ENCODE results near the gene KCNMA1. TPM values are rescaled to one million over a fixed set of nuclear protein-coding genes. Genes with fewer than 3 reads are reported as not detected.

The KCNMA1 gene
- total RNA-seq, 1 experiment from 2014 or later: 31.3 TPM

DNA sequence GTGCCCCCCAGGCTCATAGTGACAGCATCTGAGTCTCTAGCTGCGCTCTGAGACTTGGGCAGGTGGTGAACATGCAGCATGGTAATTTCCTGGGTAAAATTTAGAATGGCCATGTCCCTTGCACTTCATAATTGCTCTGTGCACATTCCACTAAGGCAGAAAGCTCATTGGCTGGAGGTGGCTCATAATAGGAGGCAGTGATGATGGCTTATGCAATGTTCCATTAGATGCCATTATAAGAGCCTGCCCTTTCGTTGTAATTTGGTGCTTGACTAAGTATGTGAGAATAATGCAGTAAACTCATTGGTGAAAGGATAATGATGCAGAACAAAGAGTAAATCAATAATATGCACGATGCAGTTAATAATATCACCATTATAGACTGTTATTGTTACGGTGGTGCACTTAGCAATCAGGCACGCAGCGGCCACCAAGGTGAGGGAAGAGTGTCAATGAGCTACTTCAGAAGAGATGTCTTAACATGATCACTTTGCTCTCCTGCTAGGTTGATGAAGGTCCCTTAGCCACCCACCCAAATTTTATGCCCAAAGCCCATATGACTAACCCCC lies 545.9 kb downstream of the KCNMA1 start:
- Histone ChIP-seq H3K9me3 (ENCODE audit: low read length) (no peaks in the 10 kb centered on the region), H3K4me2 (ENCODE audit: low read depth, low read length, poor library complexity, severe bottlenecking) (no peak overlapping the region), H3K4me3 (ENCODE audit: low read length) (no peak overlapping the region), H2AFZ (ENCODE audit: low read length) (no peak overlapping the region), H3K9ac (ENCODE audit: low read length) (no peak overlapping the region), H3K9me2 (replicated peaks; ENCODE audit: insufficient read depth, low read length) (no peaks in the 10 kb centered on the region), H4K20me1 (ENCODE audit: insufficient read depth, low read depth, low read length) (no peaks in the 10 kb centered on the region), H3K79me2 (ENCODE audit: low read length) (no peaks in the 10 kb centered on the region), H3K27ac (ENCODE audit: low read length) (no peak overlapping the region), H3K27me3 (ENCODE audit: low read length) (no peaks in the 10 kb centered on the region), H3K36me3 (ENCODE audit: insufficient read depth, low read length) (no peaks in the 10 kb centered on the region), H3K4me1 (ENCODE audit: low read length) (no peaks in the 10 kb centered on the region)
- no peak for DNase-seq

DNA sequence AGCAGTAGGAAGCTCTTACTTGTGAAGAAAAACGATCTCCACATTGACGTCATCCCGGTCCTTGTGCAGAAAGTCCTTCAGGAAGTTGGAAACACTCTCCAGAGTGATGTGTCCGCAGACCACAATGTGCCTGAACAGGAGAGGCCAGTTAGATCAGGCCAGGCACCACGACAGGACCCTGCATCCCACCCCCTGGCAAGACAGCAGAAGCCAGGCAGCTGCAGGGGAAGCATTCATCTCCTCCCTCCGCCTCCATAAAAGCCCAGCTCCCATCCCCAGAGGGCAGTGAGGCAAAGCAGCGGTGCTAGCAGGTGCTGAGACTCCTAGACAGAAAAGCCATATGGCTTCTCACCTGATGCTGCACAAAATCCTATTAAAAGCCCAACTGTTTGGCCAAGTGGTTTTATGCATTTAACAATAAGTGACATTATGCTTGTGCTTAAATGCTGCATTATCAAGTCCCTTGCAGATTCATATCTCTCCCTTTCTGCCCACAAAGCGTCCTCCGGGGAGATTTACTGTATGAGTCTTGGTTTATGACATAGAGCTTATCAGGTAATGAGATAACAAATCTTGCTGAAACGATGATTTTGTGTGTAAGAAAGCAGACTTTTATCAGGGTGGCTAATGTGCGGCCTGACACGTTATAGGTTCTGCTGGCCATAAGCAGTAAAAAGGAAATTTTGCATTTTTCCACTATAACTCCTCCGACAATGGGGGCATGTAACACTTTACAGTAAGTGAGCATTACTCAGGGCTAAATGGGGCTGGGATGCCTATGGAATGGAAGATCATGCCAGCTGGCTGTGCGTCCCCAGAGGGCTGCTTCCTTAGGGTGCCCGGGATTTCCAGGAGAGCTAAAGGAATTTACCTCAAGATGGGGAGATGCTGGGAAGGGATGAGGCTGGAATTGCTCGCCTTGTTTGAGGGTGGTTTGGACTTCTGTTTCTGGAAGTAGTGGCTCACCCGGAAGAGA lies 546.9 kb downstream of the KCNMA1 start:
- Histone ChIP-seq H3K4me1 (ENCODE audit: low read length) (no peaks in the 10 kb centered on the region), H3K27ac (ENCODE audit: low read length) (no peak overlapping the region), H3K4me2 (ENCODE audit: low read depth, low read length, poor library complexity, severe bottlenecking) (no peak overlapping the region), H3K36me3 (ENCODE audit: insufficient read depth, low read length) (no peaks in the 10 kb centered on the region), H3K4me3 (ENCODE audit: low read length) (no peak overlapping the region), H3K9me3 (ENCODE audit: low read length) (no peaks in the 10 kb centered on the region), H3K9me2 (replicated peaks; ENCODE audit: insufficient read depth, low read length) (no peaks in the 10 kb centered on the region), H2AFZ (ENCODE audit: low read length) (no peak overlapping the region), H3K79me2 (ENCODE audit: low read length) (no peaks in the 10 kb centered on the region), H3K27me3 (ENCODE audit: low read length) (no peaks in the 10 kb centered on the region), H3K9ac (ENCODE audit: low read length) (no peak overlapping the region), H4K20me1 (ENCODE audit: insufficient read depth, low read depth, low read length) (no peaks in the 10 kb centered on the region)
- DNase-seq: no peak

DNA sequence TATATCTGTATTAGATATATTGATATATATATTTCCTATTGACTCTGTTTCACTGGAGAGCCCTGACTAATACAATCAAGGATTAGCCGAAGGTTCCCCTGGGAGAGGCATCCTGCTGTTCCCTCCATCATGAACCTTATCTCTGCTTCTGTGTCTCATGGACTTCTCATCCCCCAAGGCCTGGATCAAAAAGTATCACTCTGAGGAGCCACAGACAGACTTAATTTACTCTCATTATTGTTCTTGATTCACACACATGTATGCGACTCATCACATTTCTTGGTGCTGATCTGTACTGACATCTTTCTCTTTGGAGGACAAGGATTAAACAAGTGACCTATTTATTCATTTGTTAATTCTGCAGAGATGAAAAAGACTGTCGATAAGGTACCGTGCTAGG lies 550.2 kb downstream of the KCNMA1 start:
- no peak overlapping the region for H2AFZ ChIP-seq (ENCODE audit: low read length)

DNA sequence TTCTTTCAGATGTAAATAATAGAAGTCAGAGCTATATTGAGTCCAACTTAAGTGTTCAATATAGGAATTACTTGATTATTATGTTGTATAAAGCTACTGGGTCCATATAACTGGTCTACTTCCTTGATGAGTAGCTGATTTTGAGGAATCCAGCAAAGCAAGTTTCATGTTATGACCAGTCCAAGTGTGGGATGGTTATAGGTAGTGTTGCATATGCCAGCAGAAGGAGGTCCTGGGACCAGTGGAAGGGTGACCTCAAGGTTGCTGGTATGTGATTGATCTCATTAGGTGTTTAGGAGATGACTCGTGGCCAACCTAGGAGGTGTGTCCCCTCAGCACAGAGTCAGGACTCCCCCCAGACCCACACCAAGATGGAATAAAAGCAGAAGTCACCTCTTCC lies 551.5 kb downstream of the KCNMA1 start:
- Histone ChIP-seq H3K4me2 (ENCODE audit: low read depth, low read length, poor library complexity, severe bottlenecking) (no peak overlapping the region), H3K4me3 (ENCODE audit: low read length) (no peak overlapping the region), H4K20me1 (ENCODE audit: insufficient read depth, low read depth, low read length) (no peaks in the 10 kb centered on the region), H3K9me2 (replicated peaks; ENCODE audit: insufficient read depth, low read length) (no peaks in the 10 kb centered on the region), H3K9ac (ENCODE audit: low read length) (no peak overlapping the region), H3K36me3 (ENCODE audit: insufficient read depth, low read length) (no peaks in the 10 kb centered on the region), H3K79me2 (ENCODE audit: low read length) (no peaks in the 10 kb centered on the region), H3K4me1 (ENCODE audit: low read length) (no peaks in the 10 kb centered on the region), H3K9me3 (ENCODE audit: low read length) (no peaks in the 10 kb centered on the region), H3K27ac (ENCODE audit: low read length) (no peak overlapping the region), H3K27me3 (ENCODE audit: low read length) (no peaks in the 10 kb centered on the region), H2AFZ (ENCODE audit: low read length) (no peak overlapping the region)
- DNase-seq: no peak

More for the DNA sequence above, 550.2 kb downstream of the KCNMA1 start:
- Histone ChIP-seq H3K27ac (ENCODE audit: low read length) (no peak overlapping the region), H3K9ac (ENCODE audit: low read length) (no peak overlapping the region), H3K9me2 (replicated peaks; ENCODE audit: insufficient read depth, low read length) (no peaks in the 10 kb centered on the region), H3K4me3 (ENCODE audit: low read length) (no peak overlapping the region), H3K9me3 (ENCODE audit: low read length) (no peaks in the 10 kb centered on the region), H4K20me1 (ENCODE audit: insufficient read depth, low read depth, low read length) (no peaks in the 10 kb centered on the region), H3K27me3 (ENCODE audit: low read length) (no peaks in the 10 kb centered on the region), H3K4me2 (ENCODE audit: low read depth, low read length, poor library complexity, severe bottlenecking) (no peak overlapping the region), H3K36me3 (ENCODE audit: insufficient read depth, low read length) (no peaks in the 10 kb centered on the region), H3K79me2 (ENCODE audit: low read length) (no peaks in the 10 kb centered on the region), H3K4me1 (ENCODE audit: low read length) (no peaks in the 10 kb centered on the region)
- no peak for DNase-seq

DNA sequence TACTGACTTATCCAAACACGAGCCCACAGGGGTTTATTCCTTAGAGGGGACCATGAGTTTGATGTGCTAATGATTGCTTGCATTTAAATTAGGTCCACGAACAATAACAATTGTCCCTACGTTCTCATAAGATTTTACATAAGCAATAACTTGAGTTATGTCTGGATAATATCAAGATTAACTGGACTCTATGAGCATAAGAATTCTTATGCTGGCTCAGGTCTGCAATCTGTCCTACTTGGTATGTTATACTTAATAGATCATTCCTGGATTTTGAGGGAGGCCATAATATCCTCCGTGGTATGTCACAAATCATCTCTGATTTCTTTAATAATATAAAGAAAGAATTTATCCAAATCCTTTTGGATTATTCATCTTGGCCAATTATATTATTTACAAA lies 552.3 kb downstream of the KCNMA1 start:
- Histone ChIP-seq H2AFZ (ENCODE audit: low read length) (no peak overlapping the region), H3K79me2 (ENCODE audit: low read length) (no peaks in the 10 kb centered on the region), H3K4me2 (ENCODE audit: low read depth, low read length, poor library complexity, severe bottlenecking) (no peak overlapping the region), H4K20me1 (ENCODE audit: insufficient read depth, low read depth, low read length) (no peaks in the 10 kb centered on the region), H3K9me2 (replicated peaks; ENCODE audit: insufficient read depth, low read length) (no peaks in the 10 kb centered on the region), H3K27ac (ENCODE audit: low read length) (no peak overlapping the region), H3K9me3 (ENCODE audit: low read length) (no peaks in the 10 kb centered on the region), H3K27me3 (ENCODE audit: low read length) (no peaks in the 10 kb centered on the region), H3K36me3 (ENCODE audit: insufficient read depth, low read length) (no peaks in the 10 kb centered on the region), H3K9ac (ENCODE audit: low read length) (no peak overlapping the region), H3K4me1 (ENCODE audit: low read length) (no peaks in the 10 kb centered on the region), H3K4me3 (ENCODE audit: low read length) (no peak overlapping the region)
- no peak for DNase-seq

DNA sequence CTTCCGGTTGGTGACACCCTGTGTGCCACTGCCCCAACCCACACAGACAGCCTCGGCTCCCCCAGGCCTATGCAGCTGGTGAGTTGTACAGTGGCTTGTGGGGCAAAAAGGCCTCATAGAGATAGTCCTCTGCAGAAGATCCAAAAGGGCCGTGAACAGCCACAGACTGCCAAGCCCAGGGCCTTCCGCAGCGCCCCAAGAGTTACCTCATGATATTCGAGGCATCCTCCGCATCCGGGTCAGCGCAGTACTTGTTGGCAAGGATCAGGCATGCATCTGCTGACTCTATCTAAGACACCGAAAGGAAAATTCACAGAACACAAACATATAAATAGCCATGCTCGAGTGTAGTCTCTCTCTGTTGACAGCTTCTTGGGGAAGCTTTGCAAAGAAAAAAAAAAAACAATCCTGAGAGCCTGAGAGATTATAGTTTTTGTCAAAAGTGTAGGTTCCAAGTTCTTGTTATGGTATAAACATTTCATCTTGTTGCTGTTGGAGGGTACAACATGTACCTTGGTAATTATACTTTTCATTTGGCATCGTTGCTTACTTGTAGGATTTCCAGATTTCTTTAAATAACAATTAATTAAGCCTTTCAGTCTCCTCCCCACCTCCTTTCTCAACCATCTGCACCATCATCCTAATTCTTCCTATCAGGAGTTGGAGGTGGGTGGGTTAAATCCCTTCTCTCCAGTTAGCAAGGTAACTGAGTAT lies 553.0 kb downstream of the KCNMA1 start:
- Histone ChIP-seq H3K4me1 (ENCODE audit: low read length) (no peaks in the 10 kb centered on the region), H3K4me3 (ENCODE audit: low read length) (no peak overlapping the region), H3K27ac (ENCODE audit: low read length) (no peak overlapping the region), H3K9ac (ENCODE audit: low read length) (no peak overlapping the region), H3K9me2 (replicated peaks; ENCODE audit: insufficient read depth, low read length) (no peaks in the 10 kb centered on the region), H3K9me3 (ENCODE audit: low read length) (no peaks in the 10 kb centered on the region), H3K4me2 (ENCODE audit: low read depth, low read length, poor library complexity, severe bottlenecking) (no peak overlapping the region), H3K36me3 (ENCODE audit: insufficient read depth, low read length) (no peaks in the 10 kb centered on the region), H3K27me3 (ENCODE audit: low read length) (no peaks in the 10 kb centered on the region), H2AFZ (ENCODE audit: low read length) (no peak overlapping the region), H4K20me1 (ENCODE audit: insufficient read depth, low read depth, low read length) (no peaks in the 10 kb centered on the region), H3K79me2 (ENCODE audit: low read length) (no peaks in the 10 kb centered on the region)
- no peak for DNase-seq

DNA sequence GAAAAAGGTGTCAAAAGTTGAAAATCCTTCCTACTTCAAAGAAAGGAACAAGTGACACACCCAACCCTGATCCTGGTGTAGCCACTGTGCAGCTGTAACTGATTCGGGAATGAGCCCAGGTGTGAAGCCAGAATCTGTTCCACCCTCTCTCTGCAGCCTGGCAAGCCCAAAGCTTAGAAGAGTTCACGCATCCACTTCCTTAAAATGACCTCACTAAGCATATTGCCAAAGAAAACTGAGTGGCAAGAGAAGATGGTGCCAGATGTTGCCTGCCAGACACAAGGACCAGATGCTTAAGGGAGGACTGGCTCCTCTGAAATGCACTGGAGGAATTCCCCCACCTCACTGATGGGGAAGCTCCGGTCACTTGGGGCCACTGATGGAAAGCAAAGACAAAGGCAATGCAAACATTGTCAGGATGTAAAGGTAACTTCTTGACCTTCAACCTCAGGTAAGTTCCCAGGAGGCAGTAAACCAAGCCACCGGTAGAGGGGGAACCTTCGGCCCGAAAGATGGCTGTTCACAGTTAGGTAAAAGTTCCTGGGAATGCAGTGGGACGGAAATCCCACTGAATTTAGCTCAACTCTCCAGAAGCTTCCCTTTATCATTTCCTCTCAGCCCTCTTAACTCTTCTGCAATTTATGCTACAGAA lies 554.9 kb downstream of the KCNMA1 start:
- Histone ChIP-seq H3K4me3 (ENCODE audit: low read length) (no peak overlapping the region), H3K27me3 (ENCODE audit: low read length) (no peaks in the 10 kb centered on the region), H3K9me3 (ENCODE audit: low read length) (no peaks in the 10 kb centered on the region), H3K4me1 (ENCODE audit: low read length) (no peaks in the 10 kb centered on the region), H3K9ac (ENCODE audit: low read length) (no peak overlapping the region), H2AFZ (ENCODE audit: low read length) (no peak overlapping the region), H4K20me1 (ENCODE audit: insufficient read depth, low read depth, low read length) (no peaks in the 10 kb centered on the region), H3K27ac (ENCODE audit: low read length) (no peak overlapping the region), H3K36me3 (ENCODE audit: insufficient read depth, low read length) (no peaks in the 10 kb centered on the region), H3K4me2 (ENCODE audit: low read depth, low read length, poor library complexity, severe bottlenecking) (no peak overlapping the region), H3K9me2 (replicated peaks; ENCODE audit: insufficient read depth, low read length) (no peaks in the 10 kb centered on the region), H3K79me2 (ENCODE audit: low read length) (no peaks in the 10 kb centered on the region)
- DNase-seq: no peak

DNA sequence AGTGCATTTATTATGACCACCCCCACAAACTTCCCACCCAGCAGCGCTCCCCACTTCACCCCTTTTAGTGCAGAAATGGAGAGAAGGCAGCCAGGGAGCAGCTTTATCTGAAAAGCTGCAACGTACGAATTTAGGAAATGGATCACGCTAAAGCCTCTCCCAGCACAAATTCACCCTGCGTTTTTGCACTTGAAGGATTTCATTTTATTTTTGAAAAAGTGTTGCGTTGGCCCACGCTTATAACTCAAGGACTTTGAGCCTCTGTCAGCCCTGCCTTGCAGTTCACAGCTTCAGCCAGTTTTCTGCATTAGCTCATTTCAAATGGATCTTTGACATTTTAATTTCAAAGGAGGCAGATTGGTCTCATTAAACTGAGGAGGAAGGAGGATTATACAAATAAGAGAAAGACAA lies 556.1 kb downstream of the KCNMA1 start:
- Histone ChIP-seq H3K27ac (ENCODE audit: low read length) (no peak overlapping the region), H3K9me3 (ENCODE audit: low read length) (no peaks in the 10 kb centered on the region), H3K4me2 (ENCODE audit: low read depth, low read length, poor library complexity, severe bottlenecking) (no peak overlapping the region), H3K4me1 (ENCODE audit: low read length) (no peaks in the 10 kb centered on the region), H3K9ac (ENCODE audit: low read length) (no peak overlapping the region), H3K36me3 (ENCODE audit: insufficient read depth, low read length) (no peaks in the 10 kb centered on the region), H2AFZ (ENCODE audit: low read length) (no peak overlapping the region), H3K79me2 (ENCODE audit: low read length) (no peaks in the 10 kb centered on the region), H4K20me1 (ENCODE audit: insufficient read depth, low read depth, low read length) (no peaks in the 10 kb centered on the region), H3K9me2 (replicated peaks; ENCODE audit: insufficient read depth, low read length) (no peaks in the 10 kb centered on the region), H3K4me3 (ENCODE audit: low read length) (no peak overlapping the region), H3K27me3 (ENCODE audit: low read length) (no peaks in the 10 kb centered on the region)
- DNase-seq: no peak
